Body of pancreas (tissue), 4 donors: ENCODE measurements around the gene CPEB4.

Experiments
- CTCF ChIP-seq, 7 experiments: fragments of 450-650 bp in 4 of 7; fragments of 200-600 bp in 3 of 7; sonication (generic) in 3 of 7; IDR thresholded peaks; one replicate each; pipeline ENCODE4 v1.5.1; 2016 to 2019; ENCODE audit warnings: antibody characterized with exemption in 7 of 7
- POLR2A ChIP-seq, 3 donors: fragments of 450-650 bp; IDR thresholded peaks; one replicate each; pipeline ENCODE4 v1.6.1; 2016; ENCODE audit warnings: antibody characterized with exemption in 3 of 3, mild to moderate bottlenecking in 2 of 3

DNA sequence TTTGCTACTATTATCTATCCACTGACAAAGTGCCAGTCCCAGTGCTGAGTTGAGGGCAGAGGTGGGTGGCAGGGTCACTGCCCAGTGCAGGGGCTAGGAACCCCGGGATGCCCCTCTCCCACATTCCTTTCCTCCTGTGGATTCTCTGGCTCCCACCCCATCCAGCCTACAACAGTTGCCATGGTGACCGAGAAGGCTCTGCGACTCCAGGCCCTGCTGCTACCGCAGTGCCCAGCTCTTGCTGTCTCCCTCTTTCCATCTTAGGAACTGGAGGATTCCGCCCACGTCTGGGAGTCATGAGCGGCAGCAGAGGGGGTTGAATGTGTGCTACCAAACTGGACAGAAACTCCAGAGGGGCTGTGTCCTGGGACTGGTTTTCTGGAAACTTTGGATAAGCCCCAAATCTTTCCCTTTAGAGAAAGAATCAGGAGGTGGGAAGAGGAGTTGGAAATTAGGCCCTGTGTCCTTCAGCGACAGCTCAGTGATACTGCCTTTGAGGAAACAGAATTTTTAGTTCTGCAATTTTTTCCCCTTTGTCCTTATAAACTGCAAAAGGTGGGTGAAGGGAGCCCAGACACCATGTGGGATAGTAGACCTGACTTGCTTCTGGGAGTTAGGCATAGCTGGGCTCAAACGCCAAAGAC lies 80.1 kb downstream of the CPEB4 start:
- no peak for TF ChIP-seq CTCF (IDR thresholded peaks at IDR 0.05)
- no peak for TF ChIP-seq POLR2A (IDR thresholded peaks at IDR 0.05)
